ENCODE data around the gene MYO1G. TPM values are rescaled to one million over a fixed set of nuclear protein-coding genes. Genes with fewer than 3 reads are reported as not detected.

Gene MYO1G
- total and polyA plus RNA-seq, 12 donors = 0.06 to 12.8 (median 3.8) TPM

GRCh38 chr7:44960011-44960580 is 18.7 kb downstream of the MYO1G start:
- intact Hi-C loops (cut with DNase I) = no loop called here
- Histone ChIP-seq H3K4me1 (replicated peaks in 1 of 2) (peaks cover 0 to 12% of the 10 kb centered on the region in 2 donors), H3K27ac (no peak overlapping the region), H3K9me3 (replicated peaks in 1 of 3) (no peaks in the 10 kb centered on the region), H3K27me3 (no peaks in the 10 kb centered on the region), H3K36me3 (replicated peaks in 1 of 2) (no peaks in the 10 kb centered on the region), H3K4me3 (no peak overlapping the region)
- WGBS, 4 donors = 62 to 78% (median 70%) methylated on average over 1 to 4 of the region's 4 CpGs
- no peak for DNase-seq
- TF ChIP-seq CTCF (IDR thresholded peaks at IDR 0.05) (no peak), POLR2A (IDR thresholded peaks at IDR 0.05) (no peak)

GRCh38 chr7:44959433-44959951 is 19.3 kb downstream of the MYO1G start:
- DNase-seq = no peak
- no peaks in the 10 kb centered on the region for H3K36me3 ChIP-seq (replicated peaks in 1 of 2)
- H3K27me3 ChIP-seq = no peaks in the 10 kb centered on the region
- intact Hi-C loops (cut with DNase I) = no loop called here
- peaks cover 0 to 12% of the 10 kb centered on the region in 2 donors for H3K4me1 ChIP-seq (replicated peaks in 1 of 2)
- no peak overlapping the region for H3K27ac ChIP-seq
- 70 to 78% (median 71%) methylated on average over 4 to 8 of the region's 8 CpGs for WGBS, 4 donors
- no peaks in the 10 kb centered on the region for H3K9me3 ChIP-seq (replicated peaks in 1 of 3)
- no peak overlapping the region for H3K4me3 ChIP-seq
- TF ChIP-seq CTCF (IDR thresholded peaks at IDR 0.05) (no peak), POLR2A (IDR thresholded peaks at IDR 0.05) (no peak)

- no peak overlapping the region for H3K4me3 ChIP-seq
- intact Hi-C loops (cut with DNase I) = no loop called here
- no peak for TF ChIP-seq POLR2A (IDR thresholded peaks at IDR 0.05)
- TF ChIP-seq CTCF (IDR thresholded peaks at IDR 0.05) = no peak
- H3K9me3 ChIP-seq (replicated peaks in 1 of 3) = no peaks in the 10 kb centered on the region
- H3K4me1 ChIP-seq (replicated peaks in 1 of 2) = peaks cover 0 to 12% of the 10 kb centered on the region in 2 donors
- H3K27me3 ChIP-seq = no peaks in the 10 kb centered on the region
- DNase-seq = no peak
- WGBS, 4 donors = 62 to 72% (median 66%) methylated on average over 8 of the region's 8 CpGs
- H3K36me3 ChIP-seq (replicated peaks in 1 of 2) = no peaks in the 10 kb centered on the region
- no peak overlapping the region for H3K27ac ChIP-seq
Observed at GRCh38 chr7:44958645-44959344, 20.0 kb downstream of the MYO1G start.

- no peaks in the 10 kb centered on the region for H3K36me3 ChIP-seq (replicated peaks in 1 of 2)
- 85 to 90% (median 89%) methylated on average over 6 to 10 of the region's 10 CpGs for WGBS, 4 donors
- no peak overlapping the region for H3K4me3 ChIP-seq
- intact Hi-C loops (cut with DNase I) = no loop called here
- H3K27me3 ChIP-seq = no peaks in the 10 kb centered on the region
- TF ChIP-seq CTCF (IDR thresholded peaks at IDR 0.05) = no peak
- no peak for TF ChIP-seq POLR2A (IDR thresholded peaks at IDR 0.05)
- H3K4me1 ChIP-seq (replicated peaks in 1 of 2) = no peaks in the 10 kb centered on the region
- H3K27ac ChIP-seq = no peak overlapping the region
- DNase-seq = no peak
- no peaks in the 10 kb centered on the region for H3K9me3 ChIP-seq (replicated peaks in 1 of 3)
Observed at GRCh38 chr7:44956157-44956766, 22.6 kb downstream of the MYO1G start.

All from adrenal gland (tissue), 12 donors.